Colonic mucosa (tissue), 4 donors: ENCODE measurements around the gene TP53I13. TPM values are rescaled to one million over a fixed set of nuclear protein-coding genes. Genes with fewer than 3 reads are reported as not detected.

ENCODE experiments used
- DNase-seq: peaks from one replicate; pipeline ENCODE4 v3.0.0-alpha.2; 2020
- H3K27ac ChIP-seq: fragments of 200-600 bp; one replicate; pipeline ENCODE4 v1.8.0; 2021
- H3K27me3 ChIP-seq: fragments of 200-600 bp; one replicate; pipeline ENCODE4 v1.8.0; 2021
- H3K36me3 ChIP-seq: fragments of 200-600 bp; one replicate; pipeline ENCODE4 v1.8.0; 2021
- H3K4me1 ChIP-seq: fragments of 200-600 bp; one replicate; pipeline ENCODE4 v1.8.0; 2021; ENCODE audit warnings: mild to moderate bottlenecking
- H3K4me3 ChIP-seq: fragments of 200-600 bp; one replicate; pipeline ENCODE4 v1.8.0; 2021
- H3K9ac ChIP-seq, 2 donors: one replicate each; pipeline ENCODE4 v1.7.0; 2013; ENCODE audit warnings: control low read depth in 2 of 2, low read depth in 2 of 2, low read length in 2 of 2
- H3K9me3 ChIP-seq: fragments of 200-600 bp; one replicate; pipeline ENCODE4 v1.8.0; 2021
- CTCF ChIP-seq: fragments of 200-600 bp; IDR thresholded peaks from one replicate; pipeline ENCODE4 v1.8.0; 2022; ENCODE audit warnings: antibody characterized with exemption, mild to moderate bottlenecking
- intact Hi-C: fragments of 100-400 bp; cut with DNase I; formaldehyde crosslinking; loops from one replicate; pipeline ENCODE4 v1.14.1; 2022
- total RNA-seq, 2 donors: library from RNA; stranded (reverse); fragmentation: NEBNext Ultra II Directional in 1 of 2; extraction: Animal tissue kit (Norgen Biotek cat#: 25700) in 1 of 2; gene quantifications; one replicate each; pipeline ENCODE4 v1.2.1, GENCODE V29; 2021
- donor health status: healthy.
- donor health status: DM: no; HTN: no; CAD: no.
- donor health status: DM: no; HTN: no; CAD: no.

The TP53I13 gene
- total RNA-seq, 2 donors from 2014 or later, result 41.2 to 91.2 TPM

GRCh38 chr17:29569245-29569950 lies 897 bp downstream of the TP53I13 start:
- intact Hi-C loops, result no loop called here

GRCh38 chr17:29570521-29570920 lies 2.0 kb downstream of the TP53I13 start:
- Histone ChIP-seq H3K27ac (no peak overlapping the region), H3K4me1 (peaks cover 4% of the 10 kb centered on the region), H3K9ac (no peak overlapping the region), H3K4me3 (no peak overlapping the region), H3K27me3 (no peaks in the 10 kb centered on the region), H3K9me3 (no peaks in the 10 kb centered on the region), H3K36me3 (no peaks in the 10 kb centered on the region)
- TF ChIP-seq CTCF, result no peak
- intact Hi-C loops, result no loop called here
- peak; percentile 19 for DNase-seq

More at GRCh38 chr17:29569245-29569950, 897 bp downstream of the TP53I13 start:
- peaks cover 11% of the 10 kb centered on the region for H3K4me1 ChIP-seq
- DNase-seq, result peak; percentile 24
- TF ChIP-seq CTCF, result no peak
- H3K4me3 ChIP-seq, result peak overlapping the region; percentile 82
- H3K9ac ChIP-seq, result peak overlapping the region; percentile 85 to 88
- H3K27ac ChIP-seq, result peak overlapping the region; percentile 86
- H3K36me3 ChIP-seq, result no peaks in the 10 kb centered on the region
- no peaks in the 10 kb centered on the region for H3K27me3 ChIP-seq
- no peaks in the 10 kb centered on the region for H3K9me3 ChIP-seq

- no peak overlapping the region for H3K27ac ChIP-seq
- H3K9ac ChIP-seq, result no peak overlapping the region
- no peaks in the 10 kb centered on the region for H3K9me3 ChIP-seq
- peak; percentile 16 for DNase-seq
- TF ChIP-seq CTCF, result no peak
- intact Hi-C loops, result no loop called here
- peaks cover 6% of the 10 kb centered on the region for H3K36me3 ChIP-seq
- no peaks in the 10 kb centered on the region for H3K27me3 ChIP-seq
- peaks cover 4% of the 10 kb centered on the region for H3K4me1 ChIP-seq
- H3K4me3 ChIP-seq, result no peak overlapping the region
Observed at GRCh38 chr17:29571486-29571882, 3.0 kb downstream of the TP53I13 start.

- Histone ChIP-seq H3K4me1 (peaks cover 4% of the 10 kb centered on the region), H3K27ac (no peak overlapping the region)
Observed at GRCh38 chr17:29571883-29572681, 3.6 kb downstream of the TP53I13 start.

More at GRCh38 chr17:29571883-29572681, 3.6 kb downstream of the TP53I13 start:
- no peaks in the 10 kb centered on the region for H3K27me3 ChIP-seq
- no peaks in the 10 kb centered on the region for H3K9me3 ChIP-seq
- DNase-seq, result peak; percentile 19
- intact Hi-C loops, result no loop called here
- H3K4me3 ChIP-seq, result peak overlapping the region; percentile 3
- H3K36me3 ChIP-seq, result peaks cover 6% of the 10 kb centered on the region
- TF ChIP-seq CTCF, result no peak
- H3K9ac ChIP-seq, result peak overlapping the region in 1 of 2 donors; percentile 29
